GM18951 (cell line): ENCODE data around the gene TNF.
A peak's percentile ranks its signal among the peaks of the same experiment; 100 is the strongest.

Source experiments
- POLR2A ChIP-seq: IDR thresholded peaks from 4 replicates; pipeline ENCODE4 v1.6.1; 2011; ENCODE audit warnings: mild to moderate bottlenecking; ENCODE audit not compliant: insufficient read length, insufficient read depth; ENCODE audit errors: extremely low read depth
- in situ Hi-C: fragments of 300-500 bp; cut with MboI; formaldehyde crosslinking; loops from one replicate; pipeline ENCODE4 v1.12.0; 2022; ENCODE audit warnings: low sequenced_read_pairs, mixed read lengths, inconsistent platforms; ENCODE audit not compliant: unreplicated experiment

The TNF gene

DNA sequence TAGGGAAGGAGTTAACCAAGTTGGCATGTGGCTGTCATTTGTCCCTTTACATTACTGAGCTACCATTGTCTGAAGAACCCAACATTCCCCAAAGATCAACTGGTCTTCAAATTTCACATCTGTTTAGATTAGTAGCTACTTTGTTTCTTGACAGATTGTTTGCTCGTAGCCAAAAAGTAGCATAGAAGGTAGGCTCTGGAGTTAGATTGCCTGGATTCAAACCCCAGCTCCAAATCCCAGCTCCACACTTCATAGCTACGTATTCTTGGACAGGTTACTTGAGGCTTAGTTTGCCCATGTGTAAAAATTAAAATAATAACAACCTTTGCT is 26.9 kb upstream of the TNF start:
- in situ Hi-C loops = no loop called here
- TF ChIP-seq POLR2A = no peak

DNA sequence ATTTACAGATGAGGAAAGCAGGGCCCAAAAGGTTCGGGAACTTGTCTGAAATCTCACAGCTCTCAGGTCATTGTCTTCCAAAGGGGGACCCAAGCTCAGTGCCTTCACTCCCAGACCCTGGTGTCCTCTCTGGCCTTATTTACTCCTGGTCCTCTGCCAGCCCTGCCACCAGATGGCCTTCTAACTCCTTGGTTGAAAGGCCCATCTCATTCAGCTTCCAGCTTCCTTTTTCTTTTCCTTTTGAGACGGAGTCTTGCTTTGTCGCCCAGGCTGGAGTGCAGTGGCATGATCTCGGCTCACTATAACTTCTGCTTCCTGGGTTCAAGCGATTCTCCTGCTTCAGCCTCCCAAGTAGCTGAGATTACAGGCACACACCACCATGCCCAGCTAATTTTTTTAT is 24.0 kb upstream of the TNF start:
- in situ Hi-C loops = loop anchor here (5.0 kb wide), 1 partner anchor 46 kb away; no protein-coding TSS in a partner anchor

DNA sequence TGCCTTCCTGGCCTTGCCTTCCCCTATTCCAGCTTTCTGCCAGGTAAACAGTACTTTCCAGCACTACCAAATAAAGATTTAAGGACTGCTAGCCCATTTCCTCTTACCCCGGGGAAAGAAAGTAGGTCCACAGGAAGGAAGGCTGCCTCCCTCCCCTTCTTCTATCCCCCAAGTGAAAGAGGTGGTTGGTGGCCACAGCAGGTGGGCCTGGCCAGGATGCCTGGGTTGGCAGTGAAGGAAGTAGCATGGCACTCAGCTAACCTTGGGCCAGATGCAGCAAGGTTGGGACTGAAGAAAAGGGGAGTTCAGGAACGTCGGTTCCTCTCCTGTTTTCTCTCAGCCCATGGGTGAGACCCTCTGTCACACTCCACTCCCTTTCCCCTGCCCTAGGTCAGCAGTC is 19.1 kb upstream of the TNF start:
- no peak for TF ChIP-seq POLR2A
- in situ Hi-C loops = no loop called here

DNA sequence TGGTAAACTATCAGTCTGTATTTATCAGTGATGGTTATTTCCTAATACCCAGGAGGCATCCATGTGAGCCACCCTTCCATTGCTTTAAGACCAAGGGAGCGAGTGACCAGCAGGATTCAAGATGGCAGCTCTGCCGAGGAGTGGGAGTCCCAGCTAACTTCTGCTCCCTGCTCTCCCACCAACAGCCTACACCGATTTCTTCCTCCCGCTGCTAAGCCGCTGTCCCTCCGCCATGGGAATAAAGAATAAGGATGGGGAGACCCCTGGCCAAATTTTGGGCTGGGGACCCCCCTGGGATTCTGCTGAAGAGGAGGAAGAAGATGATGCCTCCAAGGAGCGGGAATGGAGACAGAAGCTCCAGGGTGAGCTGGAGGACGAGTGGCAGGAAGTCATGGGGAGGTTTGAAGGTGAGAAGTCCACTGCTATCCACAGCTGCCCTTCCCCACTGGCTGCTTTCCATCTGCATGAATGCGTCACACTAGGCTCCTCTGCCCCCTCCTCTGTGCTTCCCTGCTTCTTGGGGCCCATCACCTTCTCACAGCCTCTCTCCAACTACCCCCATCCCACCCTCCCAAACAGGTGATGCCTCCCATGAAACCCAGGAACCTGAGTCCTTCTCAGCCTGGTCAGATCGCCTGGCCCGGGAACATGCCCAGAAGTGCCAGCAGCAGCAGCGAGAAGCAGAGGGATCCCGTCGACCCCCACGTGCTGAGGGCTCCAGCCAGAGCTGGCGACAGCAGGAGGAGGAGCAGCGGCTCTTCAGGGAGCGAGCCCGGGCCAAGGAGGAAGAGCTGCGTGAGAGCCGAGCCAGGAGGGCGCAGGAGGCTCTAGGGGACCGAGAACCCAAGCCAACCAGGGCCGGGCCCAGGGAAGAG is 17.7 kb upstream of the TNF start:
- TF ChIP-seq POLR2A = no peak
- in situ Hi-C loops = no loop called here

DNA sequence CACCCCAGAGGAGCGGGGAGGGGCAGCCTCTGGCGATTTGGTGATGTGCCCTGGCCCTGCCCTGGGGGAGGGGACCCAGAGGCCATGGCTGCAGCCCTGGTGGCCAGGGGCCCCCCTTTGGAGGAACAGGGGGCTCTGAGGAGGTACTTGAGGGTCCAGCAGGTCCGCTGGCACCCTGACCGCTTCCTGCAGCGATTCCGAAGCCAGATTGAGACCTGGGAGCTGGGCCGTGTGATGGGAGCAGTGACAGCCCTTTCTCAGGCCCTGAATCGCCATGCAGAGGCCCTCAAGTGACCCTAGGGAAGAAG is 17.1 kb upstream of the TNF start:
- no peak for TF ChIP-seq POLR2A
- in situ Hi-C loops = no loop called here

DNA sequence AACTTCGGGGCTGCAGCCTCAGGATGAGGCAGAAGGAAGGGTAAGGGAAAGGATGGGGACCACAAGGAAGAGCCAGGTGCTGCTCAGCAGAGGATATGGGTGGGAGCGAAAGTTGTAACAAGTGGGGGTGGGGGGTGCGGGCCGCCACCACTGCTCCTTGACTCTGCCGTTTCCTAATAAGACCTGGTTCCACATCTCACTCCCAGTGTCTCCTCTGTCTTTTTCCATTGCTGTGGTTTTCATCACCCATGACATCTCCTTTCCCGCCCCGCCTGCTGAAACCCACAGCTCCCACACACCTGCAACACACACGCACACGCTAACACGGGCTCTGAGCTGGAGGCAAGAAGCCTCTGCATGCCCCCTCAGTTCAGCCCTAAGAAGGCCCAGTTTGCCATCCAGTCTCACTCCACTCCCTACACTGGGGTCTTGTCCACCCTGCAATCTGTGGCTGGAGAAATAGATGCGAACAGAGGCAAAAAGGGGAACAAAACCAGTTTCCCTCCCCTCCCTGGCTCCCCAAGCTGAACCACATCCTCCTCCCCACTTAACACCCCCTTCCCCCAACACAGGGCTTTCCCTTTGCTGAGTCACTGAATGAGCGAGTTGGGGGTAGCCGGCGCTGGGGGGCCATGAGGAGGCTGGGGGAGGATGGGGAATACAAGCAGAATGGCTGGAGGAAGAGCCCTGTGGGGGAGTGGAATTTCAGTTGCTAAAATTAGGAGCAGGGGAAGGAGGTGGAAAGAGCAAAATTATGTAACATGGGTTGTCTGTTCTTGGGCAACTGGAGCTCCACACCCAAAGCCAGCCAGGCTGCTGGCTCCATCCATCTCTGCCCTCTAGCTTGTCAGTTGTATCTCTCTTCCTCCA is 16.5 kb upstream of the TNF start:
- in situ Hi-C loops = no loop called here

DNA sequence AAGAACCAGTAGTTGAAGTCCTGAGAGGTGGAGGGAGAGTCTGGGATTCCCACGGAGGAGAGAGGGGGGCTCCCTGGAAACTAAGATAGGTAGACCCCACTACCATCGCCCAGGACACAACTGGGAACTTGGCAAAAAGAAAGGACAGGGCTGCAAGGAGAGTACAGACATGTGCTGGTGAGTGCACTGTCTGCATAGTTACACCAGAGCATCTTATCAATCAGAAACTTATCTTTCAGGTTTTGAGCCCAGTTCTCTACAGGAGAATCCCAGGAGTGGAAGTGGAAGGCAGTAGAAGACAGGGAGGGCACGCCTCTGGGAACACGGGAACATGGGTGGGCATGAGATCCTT is 15.8 kb upstream of the TNF start:
- no peak for TF ChIP-seq POLR2A
- in situ Hi-C loops = no loop called here

More for the DNA sequence above, 16.5 kb upstream of the TNF start:
- TF ChIP-seq POLR2A = peak; percentile 57

DNA sequence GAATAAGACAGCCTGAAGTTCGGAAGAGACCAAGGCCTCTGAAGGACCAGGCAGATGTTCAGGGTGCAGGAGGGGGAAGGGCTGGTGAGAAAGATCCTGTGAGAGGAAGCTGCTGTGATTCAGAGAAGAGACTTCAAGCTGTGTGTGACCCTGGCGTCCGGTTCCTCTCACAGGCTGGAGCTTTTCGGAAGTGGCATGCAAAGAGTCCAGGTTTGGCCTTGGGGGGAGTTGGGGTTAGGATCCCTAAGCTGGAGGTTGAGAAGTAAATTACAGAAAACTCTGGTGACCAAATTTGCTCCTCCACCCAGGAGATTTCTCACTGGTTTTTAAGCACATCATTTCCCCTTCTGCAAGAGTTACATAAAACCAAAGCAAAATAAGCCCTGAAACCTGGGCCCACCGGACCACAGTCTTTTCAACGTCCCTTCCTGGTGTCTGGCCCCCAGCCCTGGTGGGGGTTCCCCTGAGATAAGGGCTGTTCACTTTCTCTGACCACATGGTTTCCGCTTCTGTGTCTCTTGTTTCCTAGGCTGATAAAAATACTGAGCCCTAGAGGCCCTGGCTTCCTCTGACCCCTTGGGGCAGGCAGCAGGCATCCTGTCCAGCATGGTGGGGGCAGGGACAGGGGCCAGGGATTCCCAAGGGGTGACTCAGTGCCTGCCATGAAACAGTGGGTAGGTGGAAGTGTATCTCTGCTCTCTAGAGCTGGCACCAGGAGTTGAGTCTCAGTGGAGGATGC is 15.2 kb upstream of the TNF start:
- peak; percentile 50 for TF ChIP-seq POLR2A
- in situ Hi-C loops = no loop called here

DNA sequence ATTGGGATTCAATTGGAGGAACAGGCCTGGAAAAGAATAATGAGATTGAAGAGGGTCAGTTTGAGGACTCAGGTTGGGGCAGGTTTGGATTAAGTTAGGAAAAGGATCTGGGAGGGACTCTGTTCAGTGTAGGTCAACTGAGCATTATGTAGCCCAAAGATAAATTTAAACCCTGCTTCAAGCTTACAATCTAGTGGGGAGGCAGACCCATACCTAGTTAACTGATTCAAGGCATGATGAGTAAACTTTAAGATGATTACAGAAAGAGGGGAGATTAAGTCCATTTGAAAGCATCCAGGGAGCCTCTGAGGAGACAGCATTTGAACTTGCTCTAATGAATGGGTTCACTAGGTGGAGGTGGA is 14.7 kb upstream of the TNF start:
- in situ Hi-C loops = no loop called here
- no peak for TF ChIP-seq POLR2A

DNA sequence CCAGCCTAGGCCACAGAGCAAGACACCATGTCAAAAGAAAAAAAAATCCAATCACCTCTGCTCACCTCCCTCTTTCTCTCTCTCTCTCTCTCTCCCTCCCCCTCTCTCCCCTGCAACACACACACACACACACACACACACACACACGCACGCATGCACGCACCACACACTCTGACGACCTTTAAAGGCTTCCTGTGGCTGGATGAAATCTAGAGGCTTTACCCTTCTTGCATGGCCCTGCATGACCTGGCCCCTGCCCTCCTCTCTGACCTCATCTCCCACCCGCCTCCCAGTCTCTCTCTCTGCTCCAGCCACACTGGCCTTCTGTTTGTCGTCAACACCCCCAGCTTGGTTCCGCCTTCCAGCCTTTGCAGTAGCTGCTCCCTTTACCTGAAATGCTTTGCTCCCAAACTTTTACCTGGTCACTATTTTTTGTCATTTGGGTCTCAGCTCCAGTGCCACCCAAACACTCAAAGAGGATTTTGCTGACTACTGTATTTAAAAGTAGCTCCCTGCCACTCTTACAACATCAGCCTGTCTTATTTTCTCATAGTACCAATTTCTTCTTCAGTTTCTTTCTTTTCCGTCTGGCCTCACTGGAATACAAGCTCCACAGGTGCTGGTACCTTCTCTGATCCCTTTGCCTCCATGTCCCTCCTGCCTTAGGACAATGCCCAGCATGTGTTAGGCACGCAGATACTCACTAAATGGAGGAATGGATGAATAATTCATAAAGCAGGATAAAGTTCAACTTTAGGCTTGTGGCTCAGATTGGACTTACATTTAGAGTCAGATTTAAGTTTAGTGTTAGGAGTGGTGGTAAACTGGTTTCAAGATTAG is 7.6 kb upstream of the TNF start:
- TF ChIP-seq POLR2A = no peak
- in situ Hi-C loops = no loop called here

DNA sequence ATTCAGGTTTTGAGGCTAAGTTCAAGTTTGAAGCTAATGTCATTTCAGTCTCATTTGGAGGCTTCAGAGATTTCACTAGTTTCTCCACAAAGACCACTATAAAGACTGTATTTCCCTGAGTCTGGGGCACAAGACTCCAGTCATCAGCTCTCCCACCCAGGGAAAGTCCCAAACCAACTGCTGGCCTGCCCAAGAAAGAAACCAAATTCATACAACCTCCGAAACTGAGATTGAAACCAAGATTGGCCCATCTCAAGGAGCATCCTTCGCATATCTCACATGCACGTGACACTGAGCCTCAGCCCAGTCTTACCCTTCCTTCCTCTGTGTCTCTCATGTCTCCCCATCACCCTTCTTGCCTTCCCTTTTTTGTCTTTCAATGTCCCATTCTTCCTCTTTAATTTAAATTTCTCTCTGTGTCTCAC is 6.8 kb upstream of the TNF start:
- in situ Hi-C loops = no loop called here
- peak; percentile 38 for TF ChIP-seq POLR2A

DNA sequence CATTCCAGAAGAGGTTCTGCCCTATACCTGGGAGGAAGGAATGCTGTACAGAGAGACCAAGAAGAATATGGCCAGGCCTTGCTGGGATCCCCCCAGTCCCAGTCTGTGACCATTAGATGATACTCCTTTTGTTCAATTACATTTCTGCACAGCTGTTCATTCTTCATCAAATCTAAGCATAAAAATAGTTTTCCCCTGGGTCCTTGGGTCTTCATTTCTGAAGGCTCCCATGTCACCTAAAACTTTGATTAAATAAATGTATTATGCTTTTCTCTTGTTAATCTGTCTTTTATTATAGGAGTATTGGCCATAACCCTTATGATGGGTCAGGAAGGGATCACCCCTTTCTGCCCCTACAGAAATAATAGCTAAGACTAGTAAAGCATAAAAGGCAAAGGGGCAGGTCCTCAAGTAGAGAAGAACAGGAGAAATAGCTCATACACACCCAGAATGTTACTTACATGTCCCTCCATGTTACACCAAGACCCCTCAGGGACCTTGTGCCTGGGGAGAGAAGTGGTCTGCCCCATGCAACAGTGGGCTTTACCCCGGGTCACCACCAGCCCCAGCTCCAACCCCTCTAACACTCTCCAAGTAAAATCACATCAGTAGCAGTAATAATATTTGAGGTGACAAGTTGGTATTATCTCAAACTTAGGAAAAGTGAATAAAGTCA is 5.4 kb upstream of the TNF start:
- TF ChIP-seq POLR2A = no peak
- in situ Hi-C loops = no loop called here
